Smooth muscle cell (in vitro differentiated cells): ENCODE data around the gene PCSK6. TPM values are rescaled to one million over a fixed set of nuclear protein-coding genes. Genes with fewer than 3 reads are reported as not detected.

Experiments used
- DNase-seq: peaks from one replicate; lab custom pipeline; 2025; ENCODE audit not compliant: unreplicated experiment; lab: John Stamatoyannopoulos, UW
- H2AFZ ChIP-seq: fragments of 200-600 bp; sonication (generic); 2 replicates; pipeline ENCODE4 v1.6.0; 2016; ENCODE audit warnings: antibody characterized with exemption, low read depth, mild to moderate bottlenecking
- H3F3A ChIP-seq: fragments of 200-600 bp; sonication (generic); 2 replicates; pipeline ENCODE4 v1.6.0; 2017; ENCODE audit warnings: antibody characterized with exemption, low read depth
- H3K27ac ChIP-seq: fragments of 200-600 bp; sonication (generic); 2 replicates; pipeline ENCODE4 v1.5.1; 2016; ENCODE audit warnings: low read depth, mild to moderate bottlenecking
- H3K27me3 ChIP-seq: fragments of 200-600 bp; sonication (generic); 2 replicates; pipeline ENCODE4 v1.6.1; 2016; ENCODE audit warnings: low read depth, mild to moderate bottlenecking
- H3K36me3 ChIP-seq: fragments of 200-600 bp; sonication (generic); 2 replicates; pipeline ENCODE4 v1.5.1; 2016; ENCODE audit warnings: low read depth
- H3K4me1 ChIP-seq: fragments of 200-600 bp; sonication (generic); 2 replicates; pipeline ENCODE4 v1.5.1; 2016; ENCODE audit warnings: low read depth
- H3K4me2 ChIP-seq: fragments of 200-600 bp; sonication (generic); 2 replicates; pipeline ENCODE4 v1.6.0; 2016; ENCODE audit warnings: mild to moderate bottlenecking
- H3K4me3 ChIP-seq: fragments of 200-600 bp; sonication (generic); 2 replicates; pipeline ENCODE4 v1.5.1; 2016; ENCODE audit warnings: mild to moderate bottlenecking
- H3K79me2 ChIP-seq: fragments of 200-600 bp; sonication (generic); 2 replicates; pipeline ENCODE4 v1.6.0; 2016; ENCODE audit warnings: low read depth, mild to moderate bottlenecking
- H3K9ac ChIP-seq: fragments of 200-600 bp; sonication (generic); 2 replicates; pipeline ENCODE4 v1.6.0; 2016; ENCODE audit warnings: low read depth
- H3K9me3 ChIP-seq: fragments of 200-600 bp; sonication (generic); replicated peaks from 2 replicates; pipeline ENCODE4 v1.5.1; 2016; ENCODE audit warnings: low read depth
- H4K20me1 ChIP-seq: fragments of 200-600 bp; sonication (generic); 2 replicates; pipeline ENCODE4 v1.6.0; 2016; ENCODE audit warnings: low read depth
- WGBS: methylation state at CpG from one replicate; pipeline ENCODE4 v1.1.7; 2016; ENCODE audit warnings: low lambda C conversion rate; 5-methylcytosine and 5-hydroxymethylcytosine counted together
- polyA plus RNA-seq: library from polyadenylated mRNA; unstranded; fragments of >200 nt; fragmentation: Nextera tagmentation; extraction: Ambion mirVana; gene quantifications from 2 replicates; pipeline ENCODE4 v1.2.1, GENCODE V29; 2016
- total RNA-seq: library from RNA; depleted of rRNA; stranded (reverse); fragments of >200 nt; gene quantifications from 2 replicates; pipeline ENCODE4 v1.2.3, GENCODE V29; 2014
- TF ChIP-seq, protein P1 (sequence below): fragments of 200-600 bp; sonication (generic); IDR thresholded peaks from 2 replicates; pipeline ENCODE4 v1.5.1; 2017; ENCODE audit warnings: borderline replicate concordance, mild to moderate bottlenecking, antibody characterized with exemption; ENCODE audit not compliant: insufficient read depth, poor library complexity, severe bottlenecking

Gene PCSK6
- total and polyA plus RNA-seq, 2 experiments from 2014 or later, result 17.5 TPM

DNA sequence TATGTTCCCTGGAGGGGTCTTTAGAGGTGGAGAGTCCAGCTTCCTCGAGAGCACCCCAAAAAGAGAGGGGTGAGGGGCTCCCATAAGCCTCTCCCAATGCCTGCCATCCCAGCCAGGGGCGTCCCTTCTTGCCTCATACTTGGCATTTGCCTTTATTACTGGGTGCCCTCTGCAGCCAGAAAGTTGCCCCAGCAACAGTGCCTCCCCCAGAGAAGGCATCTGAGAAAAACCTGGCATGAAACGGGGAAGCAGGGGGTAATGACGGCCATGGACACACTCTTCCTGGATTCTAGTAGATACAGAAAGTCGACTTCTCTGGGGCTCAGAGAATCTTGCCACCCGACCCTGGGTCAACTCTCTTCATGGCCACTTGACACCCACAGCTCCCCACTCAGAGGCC, 90.1 kb downstream of the PCSK6 start:
- no peak overlapping the region for H3K27ac ChIP-seq
- no peak for DNase-seq
- no peaks in the 10 kb centered on the region for H3F3A ChIP-seq
- WGBS, result 86% methylated on average over 6 of the region's 6 CpGs
- H4K20me1 ChIP-seq, result no peaks in the 10 kb centered on the region
- H3K27me3 ChIP-seq, result no peaks in the 10 kb centered on the region
- no peak overlapping the region for H2AFZ ChIP-seq
- H3K9ac ChIP-seq, result no peak overlapping the region
- TF ChIP-seq, protein P1, sequence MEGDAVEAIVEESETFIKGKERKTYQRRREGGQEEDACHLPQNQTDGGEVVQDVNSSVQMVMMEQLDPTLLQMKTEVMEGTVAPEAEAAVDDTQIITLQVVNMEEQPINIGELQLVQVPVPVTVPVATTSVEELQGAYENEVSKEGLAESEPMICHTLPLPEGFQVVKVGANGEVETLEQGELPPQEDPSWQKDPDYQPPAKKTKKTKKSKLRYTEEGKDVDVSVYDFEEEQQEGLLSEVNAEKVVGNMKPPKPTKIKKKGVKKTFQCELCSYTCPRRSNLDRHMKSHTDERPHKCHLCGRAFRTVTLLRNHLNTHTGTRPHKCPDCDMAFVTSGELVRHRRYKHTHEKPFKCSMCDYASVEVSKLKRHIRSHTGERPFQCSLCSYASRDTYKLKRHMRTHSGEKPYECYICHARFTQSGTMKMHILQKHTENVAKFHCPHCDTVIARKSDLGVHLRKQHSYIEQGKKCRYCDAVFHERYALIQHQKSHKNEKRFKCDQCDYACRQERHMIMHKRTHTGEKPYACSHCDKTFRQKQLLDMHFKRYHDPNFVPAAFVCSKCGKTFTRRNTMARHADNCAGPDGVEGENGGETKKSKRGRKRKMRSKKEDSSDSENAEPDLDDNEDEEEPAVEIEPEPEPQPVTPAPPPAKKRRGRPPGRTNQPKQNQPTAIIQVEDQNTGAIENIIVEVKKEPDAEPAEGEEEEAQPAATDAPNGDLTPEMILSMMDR, result no peak
- H3K36me3 ChIP-seq, result no peaks in the 10 kb centered on the region
- no peak overlapping the region for H3K4me3 ChIP-seq
- H3K9me3 ChIP-seq, result no peaks in the 10 kb centered on the region
- H3K4me1 ChIP-seq, result no peaks in the 10 kb centered on the region
- H3K79me2 ChIP-seq, result no peaks in the 10 kb centered on the region
- no peak overlapping the region for H3K4me2 ChIP-seq

DNA sequence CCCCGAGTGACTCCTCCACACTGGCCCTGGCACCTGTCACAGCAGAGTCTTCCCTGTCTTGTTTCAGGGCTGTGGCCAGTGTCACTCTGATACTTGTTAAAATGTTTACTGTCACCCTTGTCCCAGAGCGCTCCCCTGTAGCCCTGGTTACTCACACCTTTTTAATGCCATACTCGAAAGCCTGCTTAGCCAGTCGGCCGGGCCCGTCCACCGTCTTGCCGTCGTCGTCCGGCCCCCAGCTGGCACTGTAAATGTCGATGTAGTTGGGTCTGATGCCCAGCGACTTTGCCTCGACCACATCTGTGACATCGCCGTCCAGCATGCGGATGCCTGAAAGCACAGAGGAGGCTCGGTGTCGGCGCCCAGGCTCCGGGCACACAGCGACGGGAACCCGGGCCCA, 91.3 kb downstream of the PCSK6 start:
- Histone ChIP-seq H3K27me3 (no peaks in the 10 kb centered on the region), H3K36me3 (no peaks in the 10 kb centered on the region), H3K9ac (no peak overlapping the region), H4K20me1 (no peaks in the 10 kb centered on the region), H3K9me3 (no peaks in the 10 kb centered on the region), H2AFZ (no peak overlapping the region), H3K79me2 (no peaks in the 10 kb centered on the region), H3K4me1 (no peaks in the 10 kb centered on the region), H3F3A (no peaks in the 10 kb centered on the region), H3K27ac (no peak overlapping the region), H3K4me3 (no peak overlapping the region), H3K4me2 (no peak overlapping the region)
- TF ChIP-seq, protein P1, result no peak
- WGBS, result 94% methylated on average over 24 of the region's 24 CpGs
- DNase-seq, result no peak

DNA sequence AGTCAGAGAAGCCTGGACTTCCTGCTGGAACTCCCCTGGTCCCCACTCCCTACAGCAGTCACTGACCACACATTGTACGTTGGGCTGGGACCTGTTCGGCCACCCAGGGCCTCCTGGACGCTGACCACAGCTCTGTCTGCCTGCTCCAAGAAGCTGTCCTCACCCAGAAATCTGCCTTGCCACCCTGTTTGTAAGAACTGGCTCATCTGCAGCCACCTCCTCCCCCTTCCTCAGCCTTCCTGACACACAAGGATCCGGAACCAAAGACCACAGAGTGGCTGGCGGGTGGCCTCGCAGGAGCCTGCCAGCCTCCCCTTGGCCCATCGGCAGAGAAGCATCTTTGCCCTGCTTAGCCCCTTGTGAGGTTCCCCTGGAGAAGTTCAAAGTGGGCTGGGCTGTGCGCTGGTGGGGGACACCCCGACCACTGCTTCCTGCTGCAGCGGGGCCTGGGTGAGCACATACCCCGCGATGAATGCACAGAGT, 91.9 kb downstream of the PCSK6 start:
- no peak overlapping the region for H3K4me2 ChIP-seq
- H3K9me3 ChIP-seq, result no peaks in the 10 kb centered on the region
- no peaks in the 10 kb centered on the region for H3K79me2 ChIP-seq
- no peaks in the 10 kb centered on the region for H4K20me1 ChIP-seq
- DNase-seq, result no peak
- TF ChIP-seq, protein P1, result no peak
- H3K27ac ChIP-seq, result no peak overlapping the region
- no peaks in the 10 kb centered on the region for H3F3A ChIP-seq
- 87% methylated on average over 12 of the region's 12 CpGs for WGBS
- no peaks in the 10 kb centered on the region for H3K36me3 ChIP-seq
- H3K4me1 ChIP-seq, result no peaks in the 10 kb centered on the region
- no peak overlapping the region for H3K9ac ChIP-seq
- no peak overlapping the region for H3K4me3 ChIP-seq
- no peak overlapping the region for H2AFZ ChIP-seq
- H3K27me3 ChIP-seq, result no peaks in the 10 kb centered on the region

DNA sequence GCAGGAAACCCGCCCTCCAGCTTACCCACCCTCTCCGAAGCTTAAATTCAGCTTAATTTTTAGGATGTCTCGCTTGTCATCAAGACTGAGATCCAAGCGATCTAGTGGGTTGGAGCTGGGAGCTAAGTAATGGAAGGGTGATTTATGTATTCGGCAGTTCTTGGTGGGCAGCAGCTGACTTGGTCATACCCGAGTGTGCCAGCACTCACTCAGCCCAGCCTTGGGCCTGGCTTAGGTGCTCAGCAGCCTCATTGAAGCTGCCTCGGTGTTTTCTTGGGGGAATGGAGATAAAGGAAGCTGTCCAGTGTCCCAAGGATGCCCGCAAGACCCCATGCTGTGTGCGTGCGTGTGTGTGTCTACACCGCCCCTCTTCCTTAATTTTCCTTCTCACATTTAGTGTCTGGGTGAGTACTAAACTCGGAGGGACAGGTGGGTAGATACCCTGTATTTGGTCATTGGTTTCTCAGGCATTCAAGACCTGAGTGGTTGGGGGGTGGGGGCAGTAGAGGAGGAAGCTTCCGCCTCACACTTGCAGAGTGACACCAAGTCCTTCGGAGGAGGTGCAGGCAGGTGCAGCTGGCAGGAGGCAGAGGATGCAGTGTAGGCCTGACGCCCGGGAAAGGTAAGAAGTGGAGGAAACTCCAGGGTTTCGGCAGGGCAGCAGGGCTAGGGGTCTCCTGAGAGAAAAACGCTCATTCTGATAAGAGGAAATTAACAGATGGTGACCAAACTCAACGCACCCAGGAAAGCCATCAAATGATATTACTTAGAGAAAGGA, 92.8 kb downstream of the PCSK6 start:
- Histone ChIP-seq H3K9me3 (no peaks in the 10 kb centered on the region), H3K36me3 (no peaks in the 10 kb centered on the region), H3K4me3 (no peak overlapping the region), H3F3A (no peaks in the 10 kb centered on the region), H3K4me2 (no peak overlapping the region), H2AFZ (no peak overlapping the region), H3K4me1 (no peaks in the 10 kb centered on the region), H3K9ac (no peak overlapping the region), H3K27me3 (no peaks in the 10 kb centered on the region), H3K79me2 (no peaks in the 10 kb centered on the region), H4K20me1 (no peaks in the 10 kb centered on the region), H3K27ac (no peak overlapping the region)
- TF ChIP-seq, protein P1, result no peak
- DNase-seq, result no peak
- WGBS, result 92% methylated on average over 19 of the region's 19 CpGs
